HepG2 (cell line): Measurements from ENCODE around the gene ANXA3. TPM values are rescaled to one million over a fixed set of nuclear protein-coding genes. Genes with fewer than 3 reads are reported as not detected.

ENCODE experiments used
- ATAC-seq: fragments of 200-7000 bp; cut with Tn5 transposase; 3 replicates; pipeline ENCODE4 v1.9.1; 2020; ENCODE audit warnings: mild to moderate bottlenecking, moderate library complexity
- BruUV-seq: library from RNA; stranded (reverse); fragments of 400-500 nt; replicated peaks from 2 replicates; lab custom pipeline; 2021; lab: Mats Ljungman, UMichigan
- CTCF ChIA-PET: fragments of 300-600 bp; formaldehyde crosslinking; extraction: SDS; loops from one replicate; lab custom pipeline; 2021; ENCODE audit warnings: low total read pairs, inconsistent platforms, low intra/inter-chr PET ratio; lab: Yijun Ruan, JAX
- POLR2A ChIA-PET: fragments of 350-600 bp; sonication (Branson Sonifier 250); formaldehyde crosslinking; loops from one replicate; lab custom pipeline; 2020; ENCODE audit warnings: antibody characterized with exemption, inconsistent platforms; lab: Yijun Ruan, JAX
- DNase-seq: peaks from one replicate; pipeline ENCODE4 v3.0.0-alpha.2; 2015; ENCODE audit warnings: low spot score
- FAIRE-seq: peaks from 3 replicates; lab custom pipeline; 2011; peaks lifted over from hg19 to GRCh38; lab: Jason Lieb, UNC
- H2AFZ ChIP-seq: one replicate; pipeline ENCODE4 v1.6.1; 2011; ENCODE audit warnings: low read length, inconsistent platforms
- H3K27ac ChIP-seq: fragments of 300-600 bp; 3 replicates; pipeline ENCODE4 v1.8.0; 2011; ENCODE audit warnings: mixed run types, mild to moderate bottlenecking, mixed read lengths, low read length, inconsistent platforms; ENCODE audit not compliant: insufficient read depth; ENCODE audit errors: extremely low read length
- H3K27me3 ChIP-seq, 2 experiments: fragments of 200-600 bp in 1 of 2; 2 replicates in 1 of 2; 3 replicates in 1 of 2; pipeline versions ENCODE4 v1.6.0 to v1.8.0; 2011; ENCODE audit warnings: low read length in 2 of 2, mild to moderate bottlenecking in 2 of 2, moderate library complexity in 2 of 2, inconsistent platforms in 1 of 2; ENCODE audit not compliant: insufficient read depth in 2 of 2, control insufficient read depth in 1 of 2
- H3K36me3 ChIP-seq, 2 experiments: fragments of 200-600 bp in 1 of 2; replicated peaks in 1 of 2; 2 replicates in 1 of 2; 3 replicates in 1 of 2; pipeline versions ENCODE4 v1.5.1 to v1.8.0; 2011; ENCODE audit warnings: low read length in 2 of 2, inconsistent platforms in 1 of 2; ENCODE audit not compliant: insufficient read depth in 2 of 2, control insufficient read depth in 1 of 2
- H3K4me1 ChIP-seq: 2 replicates; pipeline ENCODE4 v1.5.1; 2012; ENCODE audit warnings: low read length, inconsistent platforms; ENCODE audit not compliant: insufficient read depth
- H3K4me2 ChIP-seq: 2 replicates; pipeline ENCODE4 v1.6.0; 2011; ENCODE audit warnings: low read depth, low read length, inconsistent platforms
- H3K4me3 ChIP-seq, 3 experiments: fragments of 200-600 bp in 1 of 3; sonication (generic), shearing (Covaris generic) in 1 of 3; replicated peaks in 1 of 3; 2 replicates each; pipeline ENCODE4 v1.5.1; 2011 to 2016; ENCODE audit warnings: low read length in 3 of 3, inconsistent platforms in 2 of 3, low read depth in 2 of 3, mild to moderate bottlenecking in 2 of 3, control low read depth in 1 of 3, mixed read lengths in 1 of 3; ENCODE audit not compliant: insufficient read depth in 1 of 3
- H3K79me2 ChIP-seq: one replicate; pipeline ENCODE4 v1.6.1; 2011; ENCODE audit warnings: low read length, inconsistent platforms; ENCODE audit not compliant: insufficient read depth
- H3K9ac ChIP-seq: 2 replicates; pipeline ENCODE4 v1.6.0; 2011; ENCODE audit warnings: mild to moderate bottlenecking, low read depth, low read length, inconsistent platforms; ENCODE audit not compliant: insufficient read depth
- H3K9me3 ChIP-seq: 2 replicates; pipeline ENCODE4 v1.5.1; 2012; ENCODE audit warnings: mild to moderate bottlenecking, low read length
- H4K20me1 ChIP-seq: 2 replicates; pipeline ENCODE4 v1.6.0; 2011; ENCODE audit warnings: inconsistent platforms, mild to moderate bottlenecking, low read length, moderate library complexity; ENCODE audit not compliant: insufficient read depth
- ARID3A ChIP-seq: IDR thresholded peaks from 2 replicates; pipeline ENCODE4 v1.6.1; 2012; ENCODE audit warnings: low read depth, low read length, improper control_type of control experiment
- ATF7 ChIP-seq, 2 experiments: fragments of 450-650 bp in 1 of 2; sonication (generic) in 1 of 2; formaldehyde crosslinking in 1 of 2; IDR thresholded peaks; 2 replicates each; pipeline versions ENCODE4 v1.4.0 to v1.6.1; 2016 to 2020; ENCODE audit warnings: antibody characterized with exemption in 1 of 2, mild to moderate bottlenecking in 1 of 2, missing genetic modification reagents in 1 of 2
- FOXK2 ChIP-seq: fragments of 450-650 bp; IDR thresholded peaks from 2 replicates; pipeline ENCODE4 v1.6.1; 2016
- HIVEP1 ChIP-seq: sonication (generic); formaldehyde crosslinking; IDR thresholded peaks from 2 replicates; pipeline ENCODE4 v1.4.0; 2020; ENCODE audit warnings: mild to moderate bottlenecking, missing genetic modification reagents
- ISL2 ChIP-seq: sonication (generic); formaldehyde crosslinking; IDR thresholded peaks from 2 replicates; pipeline ENCODE4 v1.5.0; 2020; ENCODE audit warnings: missing genetic modification reagents
- JUN ChIP-seq: sonication (generic); formaldehyde crosslinking; IDR thresholded peaks from 2 replicates; pipeline ENCODE4 v1.4.0; 2020; ENCODE audit warnings: mild to moderate bottlenecking, missing genetic modification reagents
- MTF2 ChIP-seq: sonication (generic); formaldehyde crosslinking; IDR thresholded peaks from 2 replicates; pipeline ENCODE4 v1.5.0; 2020; ENCODE audit warnings: missing genetic modification reagents, borderline replicate concordance
- NFE2L2 ChIP-seq: fragments of 150-350 bp; IDR thresholded peaks from 2 replicates; pipeline ENCODE4 v1.6.1; 2014; ENCODE audit warnings: low read length
- NR2F1 ChIP-seq, 2 experiments: fragments of 450-650 bp in 1 of 2; formaldehyde crosslinking in 1 of 2; IDR thresholded peaks; 2 replicates each; pipeline versions ENCODE4 v1.5.0 to v1.6.1; 2016 to 2020; ENCODE audit warnings: mild to moderate bottlenecking in 1 of 2, missing compliant biosample characterization in 1 of 2, missing genetic modification reagents in 1 of 2, moderate library complexity in 1 of 2
- NR3C1 ChIP-seq: sonication (generic); formaldehyde crosslinking; IDR thresholded peaks from 2 replicates; pipeline ENCODE4 v1.4.0; 2020; ENCODE audit warnings: missing genetic modification reagents
- RAD21 ChIP-seq: fragments of 450-650 bp; formaldehyde crosslinking; IDR thresholded peaks from 2 replicates; pipeline ENCODE4 v1.5.0; 2020; ENCODE audit warnings: mild to moderate bottlenecking
- REST ChIP-seq, 2 experiments: IDR thresholded peaks; 2 replicates each; pipeline ENCODE4 v1.6.1; 2011 to 2012; ENCODE audit warnings: low read length in 2 of 2, borderline replicate concordance in 1 of 2, low read depth in 1 of 2, mild to moderate bottlenecking in 1 of 2, moderate library complexity in 1 of 2
- SMC3 ChIP-seq: IDR thresholded peaks from 2 replicates; pipeline ENCODE4 v1.6.1; 2011; ENCODE audit warnings: low read length, improper control_type of control experiment
- SP4 ChIP-seq: sonication (generic); formaldehyde crosslinking; IDR thresholded peaks from 2 replicates; pipeline ENCODE4 v1.8.1; 2023; ENCODE audit warnings: mild to moderate bottlenecking, missing genetic modification reagents
- SRSF1 ChIP-seq: fragments of 200-400 bp; formaldehyde crosslinking; optimal IDR thresholded peaks from 2 replicates; pipeline ENCODE3; 2017; ENCODE audit warnings: mild to moderate bottlenecking, low read depth, low read length, moderate library complexity
- STAG1 ChIP-seq: sonication (generic); formaldehyde crosslinking; IDR thresholded peaks from 2 replicates; pipeline ENCODE4 v1.4.0; 2020; ENCODE audit warnings: missing genetic modification reagents
- ZFP36L1 ChIP-seq: sonication (generic); formaldehyde crosslinking; IDR thresholded peaks from 2 replicates; pipeline ENCODE4 v1.8.0; 2022; ENCODE audit warnings: mild to moderate bottlenecking, missing genetic modification reagents, moderate library complexity
- ZNF766 ChIP-seq: sonication (generic); formaldehyde crosslinking; IDR thresholded peaks from 2 replicates; pipeline ENCODE4 v1.5.0; 2020; ENCODE audit warnings: missing genetic modification reagents, borderline replicate concordance
- ZZZ3 ChIP-seq: sonication (generic); formaldehyde crosslinking; IDR thresholded peaks from 2 replicates; pipeline ENCODE4 v1.4.0; 2020; ENCODE audit warnings: missing genetic modification reagents, mild to moderate bottlenecking, borderline replicate concordance
- WGBS: methylation state at CpG from one replicate; pipeline ENCODE4 v1.1.6; 2017; ENCODE audit warnings: low lambda C conversion rate; 5-methylcytosine and 5-hydroxymethylcytosine counted together
- in situ Hi-C: cut with HindIII; loops from 2 replicates; pipeline ENCODE4 v1.10.0; 2017; ENCODE audit warnings: low pct_unique_long_range_greater_than_20kb; ENCODE audit not compliant: extremely low pct_ligation_motif_present
- intact Hi-C: fragments of 100-400 bp; cut with micrococcal nuclease; formaldehyde crosslinking; loops from one replicate; pipeline ENCODE4 v1.10.0; 2022; ENCODE audit not compliant: unreplicated experiment
- polyA plus RNA-seq, 8 experiments: library from polyadenylated mRNA; depleted of rRNA in 3 of 8; stranded (reverse) in 7 of 8; unstranded in 1 of 8; fragments of >200 nt; fragmentation: Illumina TruSeq in 4 of 8; extraction: Trizol in 4 of 8; gene quantifications; 2 replicates each; pipeline versions ENCODE4 v1.2.1 to v1.2.3, GENCODE V29; 2011 to 2016; ENCODE audit warnings: low read depth in 4 of 8, missing spikeins in 1 of 8, mixed read lengths in 1 of 8; ENCODE audit not compliant: insufficient read depth in 1 of 8
- total RNA-seq, 5 experiments: library from RNA; depleted of rRNA; stranded (reverse); fragments of >200 nt; fragmentation: Illumina TruSeq; extraction: Trizol; gene quantifications; 2 replicates each; pipeline ENCODE4 v1.2.3, GENCODE V29; 2016; ENCODE audit warnings: low read depth in 1 of 5

ANXA3 gene
- total and polyA plus RNA-seq, 2 of the 13 experiments (the other 11 are each of a cell fraction or from before 2014, with no cell fraction given): 6.5 to 6.9 TPM

- ChIA-PET CTCF (interaction anchor here (1.4 kb wide), 1 partner anchor 252 kb away, joined by 14 read pairs; no protein-coding TSS in a partner anchor), POLR2A (no interaction called here)
- intact Hi-C loops: loop anchor here (1.0 to 10.0 kb wide), 2 partner anchors 162 to 252 kb away; partner anchors contain the start of gene BMP2K
- TF ChIP-seq ZNF766 (CRISPR knock-in tag) (no peak), SRSF1 (no peak), ZZZ3 (CRISPR knock-in tag) (no peak), NR2F1 (CRISPR knock-in tag; IDR thresholded peaks at IDR 0.05) (no peak), SMC3 (peak; percentile 46; the same call in 1 of the 2 replicates), STAG1 (peak; percentile 73), FOXK2 (no peak), RAD21 (CRISPR knock-in tag) (peak; percentile 26; the same call in 1 of the 2 replicates), HIVEP1 (CRISPR knock-in tag) (no peak), ARID3A (peak; percentile 21; the same call in 1 of the 2 replicates), ISL2 (CRISPR knock-in tag) (no peak), NR3C1 (CRISPR knock-in tag) (no peak), JUN (CRISPR knock-in tag) (no peak), SP4 (CRISPR knock-in tag) (no peak), REST (IDR thresholded peaks at IDR 0.05; ENCODE audit: borderline replicate concordance in 1 of 2, low read depth in 1 of 2, low read length in 2 of 2) (no peak), ATF7 (IDR thresholded peaks at IDR 0.05) (no peak), ATF7 (CRISPR knock-in tag; IDR thresholded peaks at IDR 0.05) (no peak), ZFP36L1 (CRISPR knock-in tag) (no peak), NFE2L2 (no peak), MTF2 (CRISPR knock-in tag) (no peak)
Observed at GRCh38 chr4:78612398-78613178, 61.0 kb downstream of the ANXA3 start.

More at GRCh38 chr4:78612398-78613178, 61.0 kb downstream of the ANXA3 start:
- Histone ChIP-seq H2AFZ (no peak overlapping the region), H3K27ac (no peak overlapping the region), H3K4me2 (no peak overlapping the region), H4K20me1 (no peaks in the 10 kb centered on the region), H3K9ac (no peak overlapping the region), H3K36me3 (no peaks in the 10 kb centered on the region), H3K79me2 (no peaks in the 10 kb centered on the region), H3K27me3 (no peaks in the 10 kb centered on the region), H3K4me3 (no peak overlapping the region), H3K9me3 (no peaks in the 10 kb centered on the region), H3K4me1 (peaks cover 9% of the 10 kb centered on the region; the same call in 1 of the 2 replicates)
- peak; percentile 54; the same call in 2 of the 3 replicates for ATAC-seq
- WGBS: 57% methylated on average over 3 of the region's 3 CpGs
- peak; percentile 42 for FAIRE-seq
- BruUV-seq: no TSS peak
- in situ Hi-C loops: loop anchor here (5.0 kb wide), 1 partner anchor 250 kb away; no protein-coding TSS in a partner anchor
- DNase-seq: peak; percentile 21
